DND-41 (cell line): ENCODE results near the gene CELA1.

ENCODE experiments used
- CTCF ChIP-seq: IDR thresholded peaks from 2 replicates; pipeline ENCODE4 v1.5.1; 2012; ENCODE audit warnings: borderline replicate concordance, low read length, moderate library complexity, mild to moderate bottlenecking; ENCODE audit not compliant: poor library complexity, severe bottlenecking; ENCODE audit errors: extremely low read depth
- EZH2 ChIP-seq: IDR thresholded peaks from 3 replicates; pipeline ENCODE4 v1.6.1; 2012; ENCODE audit warnings: borderline replicate concordance, low read depth, mild to moderate bottlenecking, moderate library complexity, low read length, inconsistent platforms; ENCODE audit not compliant: severe bottlenecking

GRCh38 chr12:51368640-51369517, 22.4 kb upstream of the CELA1 start:
- no peak for TF ChIP-seq CTCF
- TF ChIP-seq EZH2: no peak
